ENCODE results near the gene MORN2. TPM values are rescaled to one million over a fixed set of nuclear protein-coding genes. Genes with fewer than 3 reads are reported as not detected.

The MORN2 gene
- total and polyA plus RNA-seq, 9 of the 15 experiments (the other 6 are each of a cell fraction or from before 2014, with no cell fraction given) = 10.4 to 39.5 (median 20.8) TPM

DNA sequence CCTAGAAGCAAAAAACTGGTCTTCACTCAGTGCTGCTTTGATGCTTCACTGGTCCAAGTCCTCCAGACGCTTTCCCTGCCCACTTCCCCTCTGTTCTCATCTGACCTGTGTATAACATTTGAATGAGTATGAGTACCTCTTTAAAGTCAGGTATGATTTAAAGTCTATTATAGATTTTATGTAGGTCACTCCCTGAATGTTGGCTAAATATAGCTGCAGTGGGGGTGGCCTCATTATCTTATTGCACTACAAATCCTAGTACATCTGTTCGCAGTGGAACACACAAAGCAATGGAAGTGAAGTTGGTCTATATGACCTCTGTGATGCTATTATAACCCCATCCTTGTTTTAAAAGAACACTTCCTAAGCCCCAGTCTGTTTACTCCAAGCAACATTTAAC is 47.1 kb downstream of the MORN2 start:
- Histone ChIP-seq H3K9ac (ENCODE audit: insufficient read depth in 1 of 2, low read depth in 2 of 2, low read length in 2 of 2) (no peak overlapping the region), H3K79me2 (ENCODE audit: control insufficient read depth, insufficient read depth, low read length) (no peaks in the 10 kb centered on the region), H3K4me1 (replicated peaks in 1 of 2; ENCODE audit: control insufficient read depth in 2 of 2, insufficient read depth in 2 of 2, low read length in 2 of 2) (no peaks in the 10 kb centered on the region), H3K36me3 (ENCODE audit: control insufficient read depth, insufficient read depth, low read length) (no peaks in the 10 kb centered on the region), H3K27me3 (ENCODE audit: control insufficient read depth in 2 of 2, insufficient read depth in 2 of 2, low read length in 2 of 2) (peaks cover 6 to 18% of the 10 kb centered on the region in 2 experiments; a peak in 3 of 5 replicates), H3K4me3 (no peak overlapping the region), H3K9me1 (ENCODE audit: control insufficient read depth, insufficient read depth, low read length) (no peaks in the 10 kb centered on the region), H3K27ac (ENCODE audit: extremely low read depth, low read depth, low read length) (no peak overlapping the region), H2AFZ (ENCODE audit: low read depth, low read length) (no peak overlapping the region), H3K9me3 (replicated peaks; ENCODE audit: control insufficient read depth, insufficient read depth, low read depth, low read length) (no peaks in the 10 kb centered on the region), H3K4me2 (ENCODE audit: insufficient read depth, low read length) (no peak overlapping the region), H4K20me1 (replicated peaks; ENCODE audit: control insufficient read depth, insufficient read depth, low read length) (no peaks in the 10 kb centered on the region)
- intact Hi-C loops (cut with micrococcal nuclease) = no loop called here
- no TSS peak for BruUV-seq (replicated peaks)
- in situ Hi-C loops (cut with MboI) = no loop called here
- POLR2A ChIA-PET = no interaction called here
- DNase-seq (ENCODE audit: extremely low read depth in 1 of 4, low spot score in 3 of 4) (no peak), FAIRE-seq (no peak), ATAC-seq (no peak)
- TF ChIP-seq, protein P1, sequence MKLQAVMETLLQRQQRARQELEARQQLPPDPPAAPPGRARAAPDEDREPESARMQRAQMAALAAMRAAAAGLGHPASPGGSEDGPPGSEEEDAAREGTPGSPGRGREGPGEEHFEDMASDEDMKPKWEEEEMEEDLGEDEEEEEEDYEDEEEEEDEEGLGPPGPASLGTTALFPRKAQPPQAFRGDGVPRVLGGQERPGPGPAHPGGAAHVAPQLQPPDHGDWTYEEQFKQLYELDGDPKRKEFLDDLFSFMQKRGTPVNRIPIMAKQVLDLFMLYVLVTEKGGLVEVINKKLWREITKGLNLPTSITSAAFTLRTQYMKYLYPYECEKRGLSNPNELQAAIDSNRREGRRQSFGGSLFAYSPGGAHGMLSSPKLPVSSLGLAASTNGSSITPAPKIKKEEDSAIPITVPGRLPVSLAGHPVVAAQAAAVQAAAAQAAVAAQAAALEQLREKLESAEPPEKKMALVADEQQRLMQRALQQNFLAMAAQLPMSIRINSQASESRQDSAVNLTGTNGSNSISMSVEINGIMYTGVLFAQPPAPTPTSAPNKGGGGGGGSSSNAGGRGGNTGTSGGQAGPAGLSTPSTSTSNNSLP (IDR thresholded peaks at IDR 0.05; ENCODE audit: borderline replicate concordance, low read depth, low read length) = no peak
- 0 out of 2 replicates have a peak, but pooled peaks have one; percentile 13 for TF ChIP-seq SPI1 (IDR thresholded peaks at IDR 0.05; ENCODE audit: borderline replicate concordance, low read depth, low read length)
- CTCF ChIA-PET (ENCODE audit: low intra/inter-chr PET ratio) = no interaction called here
- WGBS (ENCODE audit: insufficient coverage, low coverage, missing lambda C conversion rate) = 0% methylated on average over 2 of the region's 2 CpGs

DNA sequence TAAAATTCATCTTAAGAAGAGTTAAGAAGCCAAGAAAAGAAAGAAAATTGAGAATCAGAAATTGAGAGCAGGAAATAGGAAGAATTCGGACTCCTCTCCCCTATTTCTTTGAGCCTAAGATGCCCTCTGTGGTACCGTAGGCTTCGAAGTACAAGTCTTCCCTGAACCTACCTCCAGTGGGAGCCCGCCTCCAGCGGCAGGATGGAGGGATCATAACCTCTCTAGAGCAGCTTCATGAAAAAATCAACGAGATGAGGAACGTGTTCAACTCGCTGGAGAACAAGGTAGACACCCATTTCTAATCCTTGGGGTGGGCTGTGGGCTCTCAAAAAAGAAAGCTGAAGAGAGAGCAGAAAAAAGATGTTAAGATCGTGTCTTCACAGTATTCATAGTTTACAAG is 50.2 kb downstream of the MORN2 start:
- H3K27ac ChIP-seq (ENCODE audit: extremely low read depth, low read depth, low read length) = no peak overlapping the region
- in situ Hi-C loops (cut with MboI) (loop anchor here (25.0 kb wide), 1 partner anchor 311 kb away; the partner anchor contains the start of gene CDKL4), intact Hi-C loops (cut with micrococcal nuclease) (loop anchor here (1.0 kb wide), 2 partner anchors 133 to 303 kb away; no protein-coding TSS in a partner anchor)
- peak; percentile 20 to 63 (median 39) for DNase-seq (ENCODE audit: extremely low read depth in 1 of 4, low spot score in 3 of 4)
- no peaks in the 10 kb centered on the region for H3K79me2 ChIP-seq (ENCODE audit: control insufficient read depth, insufficient read depth, low read length)
- ChIA-PET POLR2A (interaction anchor here (0.7 to 1.3 kb wide), 5 partner anchors 10 to 24 kb away, joined by 3 read pairs; no protein-coding TSS in a partner anchor), CTCF (ENCODE audit: low intra/inter-chr PET ratio) (no interaction called here)
- WGBS (ENCODE audit: insufficient coverage, low coverage, missing lambda C conversion rate) = 2% methylated on average over 9 of the region's 9 CpGs
- H3K4me2 ChIP-seq (ENCODE audit: insufficient read depth, low read length) = peak overlapping the region; percentile 34
- H3K27me3 ChIP-seq (ENCODE audit: control insufficient read depth in 2 of 2, insufficient read depth in 2 of 2, low read length in 2 of 2) = peaks cover 4 to 6% of the 10 kb centered on the region in 2 experiments; a peak in 3 of 5 replicates
- H3K4me1 ChIP-seq (replicated peaks in 1 of 2; ENCODE audit: control insufficient read depth in 2 of 2, insufficient read depth in 2 of 2, low read length in 2 of 2) = no peaks in the 10 kb centered on the region
- peak; percentile 67 for FAIRE-seq
- no peaks in the 10 kb centered on the region for H3K36me3 ChIP-seq (ENCODE audit: control insufficient read depth, insufficient read depth, low read length)
- no peaks in the 10 kb centered on the region for H3K9me1 ChIP-seq (ENCODE audit: control insufficient read depth, insufficient read depth, low read length)
- no peak overlapping the region for H3K4me3 ChIP-seq
- peak overlapping the region; percentile 67 for H2AFZ ChIP-seq (ENCODE audit: low read depth, low read length)
- H3K9ac ChIP-seq (ENCODE audit: insufficient read depth in 1 of 2, low read depth in 2 of 2, low read length in 2 of 2) = no peak overlapping the region
- no peaks in the 10 kb centered on the region for H3K9me3 ChIP-seq (replicated peaks; ENCODE audit: control insufficient read depth, insufficient read depth, low read depth, low read length)
- no peaks in the 10 kb centered on the region for H4K20me1 ChIP-seq (replicated peaks; ENCODE audit: control insufficient read depth, insufficient read depth, low read length)
- peak; percentile 98 for ATAC-seq
- BruUV-seq (replicated peaks) = no TSS peak
- TF ChIP-seq, protein P2, sequence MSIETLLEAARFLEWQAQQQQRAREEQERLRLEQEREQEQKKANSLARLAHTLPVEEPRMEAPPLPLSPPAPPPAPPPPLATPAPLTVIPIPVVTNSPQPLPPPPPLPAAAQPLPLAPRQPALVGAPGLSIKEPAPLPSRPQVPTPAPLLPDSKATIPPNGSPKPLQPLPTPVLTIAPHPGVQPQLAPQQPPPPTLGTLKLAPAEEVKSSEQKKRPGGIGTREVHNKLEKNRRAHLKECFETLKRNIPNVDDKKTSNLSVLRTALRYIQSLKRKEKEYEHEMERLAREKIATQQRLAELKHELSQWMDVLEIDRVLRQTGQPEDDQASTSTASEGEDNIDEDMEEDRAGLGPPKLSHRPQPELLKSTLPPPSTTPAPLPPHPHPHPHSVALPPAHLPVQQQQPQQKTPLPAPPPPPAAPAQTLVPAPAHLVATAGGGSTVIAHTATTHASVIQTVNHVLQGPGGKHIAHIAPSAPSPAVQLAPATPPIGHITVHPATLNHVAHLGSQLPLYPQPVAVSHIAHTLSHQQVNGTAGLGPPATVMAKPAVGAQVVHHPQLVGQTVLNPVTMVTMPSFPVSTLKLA (conservative IDR thresholded peaks at IDR 0.05) = no peak
- TF ChIP-seq SLC30A9 (CRISPR knock-in tag; IDR thresholded peaks at IDR 0.05) = no peak
- TF ChIP-seq ZSCAN29 (IDR thresholded peaks at IDR 0.05) = no peak
- no peak for TF ChIP-seq SMARCB1 (IDR thresholded peaks at IDR 0.05; ENCODE audit: insufficient read length, low read depth)
- TF ChIP-seq, protein P3, sequence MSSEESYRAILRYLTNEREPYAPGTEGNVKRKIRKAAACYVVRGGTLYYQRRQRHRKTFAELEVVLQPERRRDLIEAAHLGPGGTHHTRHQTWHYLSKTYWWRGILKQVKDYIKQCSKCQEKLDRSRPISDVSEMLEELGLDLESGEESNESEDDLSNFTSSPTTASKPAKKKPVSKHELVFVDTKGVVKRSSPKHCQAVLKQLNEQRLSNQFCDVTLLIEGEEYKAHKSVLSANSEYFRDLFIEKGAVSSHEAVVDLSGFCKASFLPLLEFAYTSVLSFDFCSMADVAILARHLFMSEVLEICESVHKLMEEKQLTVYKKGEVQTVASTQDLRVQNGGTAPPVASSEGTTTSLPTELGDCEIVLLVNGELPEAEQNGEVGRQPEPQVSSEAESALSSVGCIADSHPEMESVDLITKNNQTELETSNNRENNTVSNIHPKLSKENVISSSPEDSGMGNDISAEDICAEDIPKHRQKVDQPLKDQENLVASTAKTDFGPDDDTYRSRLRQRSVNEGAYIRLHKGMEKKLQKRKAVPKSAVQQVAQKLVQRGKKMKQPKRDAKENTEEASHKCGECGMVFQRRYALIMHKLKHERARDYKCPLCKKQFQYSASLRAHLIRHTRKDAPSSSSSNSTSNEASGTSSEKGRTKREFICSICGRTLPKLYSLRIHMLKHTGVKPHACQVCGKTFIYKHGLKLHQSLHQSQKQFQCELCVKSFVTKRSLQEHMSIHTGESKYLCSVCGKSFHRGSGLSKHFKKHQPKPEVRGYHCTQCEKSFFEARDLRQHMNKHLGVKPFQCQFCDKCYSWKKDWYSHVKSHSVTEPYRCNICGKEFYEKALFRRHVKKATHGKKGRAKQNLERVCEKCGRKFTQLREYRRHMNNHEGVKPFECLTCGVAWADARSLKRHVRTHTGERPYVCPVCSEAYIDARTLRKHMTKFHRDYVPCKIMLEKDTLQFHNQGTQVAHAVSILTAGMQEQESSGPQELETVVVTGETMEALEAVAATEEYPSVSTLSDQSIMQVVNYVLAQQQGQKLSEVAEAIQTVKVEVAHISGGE (CRISPR knock-in tag; IDR thresholded peaks at IDR 0.05) = no peak

All from K562 (cell line).